ENCODE data around the gene VPS26A.

- TF ChIP-seq POLR2A (IDR thresholded peaks at IDR 0.05; ENCODE audit: low read length) (no peak), GATA1 (IDR thresholded peaks at IDR 0.05; ENCODE audit: low read depth, low read length) (no peak)
Observed at GRCh38 chr10:69216577-69217118, 92.7 kb downstream of the VPS26A start.
